Measurements from ENCODE around the gene FERMT2. TPM values are rescaled to one million over a fixed set of nuclear protein-coding genes. Genes with fewer than 3 reads are reported as not detected.
"Not testable (repeated sequence)": the region's sequence is repeated elsewhere in the genome, so short reads cannot be mapped to it uniquely, and the experiment has no call there.

FERMT2 gene
- total RNA-seq, 2 experiments from 2014 or later: 0.41 to 1.9 TPM

- Mint-ChIP-seq H3K4me3 (no peak overlapping the region), H3K9me3 (ENCODE audit: low read depth) (no peaks in the 10 kb centered on the region), H3K27ac (no peak overlapping the region), H3K4me1 (no peaks in the 10 kb centered on the region), H3K27me3 (peaks cover 2% of the 10 kb centered on the region), H3K36me3 (no peaks in the 10 kb centered on the region)
- DNase-seq (no peak), ATAC-seq (no peak)
- CTCF ChIA-PET: interaction anchor here (1.3 kb wide), 1 partner anchor 81 kb away, joined by 5 read pairs; no protein-coding TSS in a partner anchor
Observed at GRCh38 chr14:52879958-52880357, 70.9 kb downstream of the FERMT2 start.

DNA sequence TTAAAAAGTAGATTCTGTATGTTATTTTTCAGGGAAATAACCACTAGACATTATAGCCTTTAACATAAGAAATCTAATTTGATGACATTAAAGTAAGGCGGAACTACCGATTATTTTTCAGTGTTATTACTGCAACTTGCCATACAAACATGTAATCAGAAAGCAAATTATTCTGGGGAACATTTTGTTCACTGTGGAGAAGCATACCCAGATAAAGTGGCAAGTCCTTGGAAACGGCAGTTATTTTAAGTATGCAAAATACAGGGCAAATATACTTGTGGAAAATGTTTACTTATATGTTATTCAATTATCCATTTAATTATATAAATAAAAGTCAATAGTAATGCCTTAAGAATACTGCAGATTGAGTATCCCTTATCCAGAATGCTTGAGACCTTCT is 71.9 kb downstream of the FERMT2 start:
- Mint-ChIP-seq H3K4me3 (no peak overlapping the region), H3K27ac (no peak overlapping the region), H3K36me3 (no peaks in the 10 kb centered on the region), H3K4me1 (no peaks in the 10 kb centered on the region), H3K27me3 (peaks cover 2% of the 10 kb centered on the region), H3K9me3 (ENCODE audit: low read depth) (no peaks in the 10 kb centered on the region)
- no peak for ATAC-seq
- DNase-seq: no peak
- CTCF ChIA-PET: interaction anchor here (1.3 kb wide), 1 partner anchor 82 kb away, joined by 5 read pairs; no protein-coding TSS in a partner anchor

DNA sequence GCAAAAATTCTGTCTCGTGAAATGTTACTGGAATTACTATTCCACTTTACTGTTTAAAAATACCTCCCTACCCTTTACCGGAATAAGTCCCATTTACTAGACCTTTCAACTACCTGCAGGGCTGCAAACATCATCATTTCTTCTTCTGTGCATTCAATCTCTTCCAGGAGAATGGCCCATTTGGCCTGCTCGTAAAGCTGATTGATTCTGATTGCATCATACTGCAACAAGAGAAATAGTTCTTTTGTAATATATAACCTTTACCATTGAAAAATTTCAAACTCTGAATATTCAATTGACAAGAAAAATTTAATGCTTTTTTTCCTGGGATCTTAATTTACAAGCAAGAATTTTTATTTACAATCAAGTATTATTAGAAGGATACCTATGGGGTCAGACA is 72.4 kb downstream of the FERMT2 start:
- no peak for DNase-seq
- Mint-ChIP-seq H3K36me3 (no peaks in the 10 kb centered on the region), H3K27ac (no peak overlapping the region), H3K4me3 (no peak overlapping the region), H3K27me3 (peaks cover 2% of the 10 kb centered on the region), H3K9me3 (ENCODE audit: low read depth) (no peaks in the 10 kb centered on the region), H3K4me1 (no peaks in the 10 kb centered on the region)
- ATAC-seq: no peak
- CTCF ChIA-PET: no interaction called here

GRCh38 chr14:52877628-52878027 is 73.2 kb downstream of the FERMT2 start:
- CTCF ChIA-PET: no interaction called here
- no peak overlapping the region for H3K27ac Mint-ChIP-seq
- H3K9me3 Mint-ChIP-seq (ENCODE audit: low read depth): no peaks in the 10 kb centered on the region
- H3K36me3 Mint-ChIP-seq: no peaks in the 10 kb centered on the region
- H3K4me1 Mint-ChIP-seq: no peaks in the 10 kb centered on the region
- no peak for ATAC-seq
- DNase-seq: no peak
- H3K4me3 Mint-ChIP-seq: no peak overlapping the region
- peaks cover 2% of the 10 kb centered on the region for H3K27me3 Mint-ChIP-seq

- peaks cover 2% of the 10 kb centered on the region for H3K27me3 Mint-ChIP-seq
- no peaks in the 10 kb centered on the region for H3K4me1 Mint-ChIP-seq
- no peak overlapping the region for H3K27ac Mint-ChIP-seq
- no peaks in the 10 kb centered on the region for H3K9me3 Mint-ChIP-seq (ENCODE audit: low read depth)
- DNase-seq (no peak), ATAC-seq (no peak)
- no peak overlapping the region for H3K4me3 Mint-ChIP-seq
- CTCF ChIA-PET: no interaction called here
- no peaks in the 10 kb centered on the region for H3K36me3 Mint-ChIP-seq
Observed at GRCh38 chr14:52876806-52877205, 74.0 kb downstream of the FERMT2 start.

DNA sequence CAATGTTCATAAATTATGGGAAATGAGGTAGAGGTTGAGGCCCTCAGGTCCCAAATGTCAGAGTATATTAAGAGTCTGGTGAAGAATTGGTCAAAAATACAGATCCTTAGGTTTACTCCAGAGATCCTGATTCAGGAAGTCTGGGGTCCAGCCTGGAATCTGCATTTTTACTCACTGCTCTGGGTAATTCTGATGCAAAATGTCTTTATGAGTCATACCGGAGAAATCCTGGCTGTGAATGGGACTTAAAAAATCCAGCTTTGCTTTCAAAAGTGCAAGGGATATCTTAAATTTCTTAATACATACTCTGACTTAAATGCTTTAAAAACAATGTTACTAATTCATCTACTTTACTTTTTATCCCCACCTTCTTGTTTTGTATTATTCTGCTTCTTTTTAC is 74.5 kb downstream of the FERMT2 start:
- CTCF ChIA-PET: no interaction called here
- Mint-ChIP-seq H3K9me3 (ENCODE audit: low read depth) (no peaks in the 10 kb centered on the region), H3K4me3 (no peak overlapping the region), H3K27ac (no peak overlapping the region), H3K36me3 (no peaks in the 10 kb centered on the region), H3K4me1 (no peaks in the 10 kb centered on the region), H3K27me3 (peaks cover 2% of the 10 kb centered on the region)
- DNase-seq (no peak), ATAC-seq (no peak)

DNA sequence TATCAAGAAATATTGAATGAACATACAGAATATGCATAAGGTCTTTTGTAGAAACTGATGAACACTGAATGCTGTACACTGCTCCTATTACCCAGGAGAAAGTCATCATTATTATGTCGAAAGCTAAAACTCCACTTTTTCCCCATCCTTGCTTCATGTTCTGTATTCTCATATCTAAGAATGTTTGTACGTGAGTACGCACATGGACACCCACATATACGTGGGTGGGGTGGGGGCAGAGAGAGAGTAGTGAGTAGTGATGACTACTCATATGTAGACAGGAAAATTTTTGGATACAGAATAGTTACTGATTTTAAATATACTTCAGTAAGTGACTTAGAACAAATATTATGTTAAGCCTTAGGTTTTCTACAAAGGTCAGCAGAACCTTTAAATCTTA is 75.1 kb downstream of the FERMT2 start:
- Mint-ChIP-seq H3K27me3 (peaks cover 2% of the 10 kb centered on the region), H3K9me3 (ENCODE audit: low read depth) (no peaks in the 10 kb centered on the region), H3K4me1 (no peaks in the 10 kb centered on the region), H3K27ac (no peak overlapping the region), H3K36me3 (no peaks in the 10 kb centered on the region), H3K4me3 (no peak overlapping the region)
- no peak for ATAC-seq
- CTCF ChIA-PET: no interaction called here
- no peak for DNase-seq

- H3K4me3 Mint-ChIP-seq: no peak overlapping the region
- no peak for DNase-seq
- CTCF ChIA-PET: no interaction called here
- no peaks in the 10 kb centered on the region for H3K36me3 Mint-ChIP-seq
- H3K9me3 Mint-ChIP-seq (ENCODE audit: low read depth): no peaks in the 10 kb centered on the region
- H3K27me3 Mint-ChIP-seq: peaks cover 2% of the 10 kb centered on the region
- no peak for ATAC-seq
- H3K27ac Mint-ChIP-seq: no peak overlapping the region
- no peaks in the 10 kb centered on the region for H3K4me1 Mint-ChIP-seq
Observed at GRCh38 chr14:52874389-52874788, 76.5 kb downstream of the FERMT2 start.

DNA sequence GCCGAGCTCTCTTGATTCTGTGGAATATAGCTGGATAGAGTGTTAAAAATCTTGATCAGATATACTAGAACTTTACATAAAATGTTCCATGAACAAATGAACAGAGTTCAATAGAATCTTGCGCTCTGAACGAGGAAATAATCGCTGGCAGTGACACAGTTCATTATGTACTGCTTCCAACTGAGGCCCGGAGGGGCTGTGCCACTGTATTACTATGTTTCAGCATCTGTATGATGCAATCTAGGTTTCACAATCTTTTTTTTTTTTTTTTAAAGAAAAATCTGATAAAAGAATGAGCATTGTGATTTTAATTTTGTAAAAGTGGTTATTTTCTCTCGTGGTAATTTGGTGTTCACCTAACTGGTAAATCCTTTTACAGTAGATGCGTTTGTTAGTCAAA is 77.2 kb downstream of the FERMT2 start:
- CTCF ChIA-PET: no interaction called here
- no peaks in the 10 kb centered on the region for H3K36me3 Mint-ChIP-seq
- ATAC-seq: no peak

GRCh38 chr14:52873065-52873464 is 77.8 kb downstream of the FERMT2 start:
- no peaks in the 10 kb centered on the region for H3K9me3 Mint-ChIP-seq (ENCODE audit: low read depth)
- no peaks in the 10 kb centered on the region for H3K27me3 Mint-ChIP-seq
- H3K4me3 Mint-ChIP-seq: no peak overlapping the region
- CTCF ChIA-PET: no interaction called here
- no peaks in the 10 kb centered on the region for H3K4me1 Mint-ChIP-seq
- H3K27ac Mint-ChIP-seq: no peak overlapping the region
- DNase-seq (no peak), ATAC-seq (no peak)
- H3K36me3 Mint-ChIP-seq: no peaks in the 10 kb centered on the region

More for the DNA sequence above, 77.2 kb downstream of the FERMT2 start:
- Mint-ChIP-seq H3K4me3 (no peak overlapping the region), H3K27me3 (peaks cover 2% of the 10 kb centered on the region), H3K9me3 (ENCODE audit: low read depth) (no peaks in the 10 kb centered on the region), H3K4me1 (no peaks in the 10 kb centered on the region), H3K27ac (no peak overlapping the region)
- DNase-seq: no peak

- Mint-ChIP-seq H3K36me3 (no peaks in the 10 kb centered on the region), H3K4me1 (no peaks in the 10 kb centered on the region), H3K9me3 (ENCODE audit: low read depth) (no peaks in the 10 kb centered on the region), H3K4me3 (no peak overlapping the region), H3K27me3 (no peaks in the 10 kb centered on the region), H3K27ac (no peak overlapping the region)
- CTCF ChIA-PET: no interaction called here
- no peak for DNase-seq
- no peak for ATAC-seq
Observed at GRCh38 chr14:52871606-52872005, 79.2 kb downstream of the FERMT2 start.

GRCh38 chr14:52868911-52869618 is 81.8 kb downstream of the FERMT2 start:
- no peaks in the 10 kb centered on the region for H3K36me3 Mint-ChIP-seq
- H3K9me3 Mint-ChIP-seq (ENCODE audit: low read depth): no peaks in the 10 kb centered on the region
- no peaks in the 10 kb centered on the region for H3K4me1 Mint-ChIP-seq
- CTCF ChIA-PET: interaction anchor here (1.1 kb wide), 1 partner anchor 27 kb away, joined by 3 read pairs; no protein-coding TSS in a partner anchor
- no peak overlapping the region for H3K27ac Mint-ChIP-seq
- DNase-seq: no peak
- ATAC-seq: no peak
- H3K4me3 Mint-ChIP-seq: no peak overlapping the region
- H3K27me3 Mint-ChIP-seq: no peaks in the 10 kb centered on the region

- H3K36me3 Mint-ChIP-seq; DNase-seq; H3K4me3 Mint-ChIP-seq; ATAC-seq; H3K27me3 Mint-ChIP-seq; H3K27ac Mint-ChIP-seq; H3K9me3 Mint-ChIP-seq (ENCODE audit: low read depth); H3K4me1 Mint-ChIP-seq: not testable (repeated sequence)
- CTCF ChIA-PET: interaction anchor here (0.8 kb wide), 1 partner anchor 191 kb away, joined by 3 read pairs; no protein-coding TSS in a partner anchor
Observed at GRCh38 chr14:52864893-52865292, 86.0 kb downstream of the FERMT2 start.

GRCh38 chr14:52863334-52863700 is 87.5 kb downstream of the FERMT2 start:
- H3K27ac Mint-ChIP-seq: no peak overlapping the region
- H3K4me3 Mint-ChIP-seq: no peak overlapping the region
- no peaks in the 10 kb centered on the region for H3K27me3 Mint-ChIP-seq
- CTCF ChIA-PET: no interaction called here
- DNase-seq (no peak), ATAC-seq (no peak)
- H3K36me3 Mint-ChIP-seq: no peaks in the 10 kb centered on the region
- no peaks in the 10 kb centered on the region for H3K4me1 Mint-ChIP-seq
- no peaks in the 10 kb centered on the region for H3K9me3 Mint-ChIP-seq (ENCODE audit: low read depth)
